GM23338 (cell line): ENCODE data around the gene FKBP2. TPM values are rescaled to one million over a fixed set of nuclear protein-coding genes. Genes with fewer than 3 reads are reported as not detected.

Experiments
- ATAC-seq: fragments of 200-7000 bp; cut with Tn5 transposase; 3 replicates; pipeline ENCODE4 v1.9.1; 2020
- DNase-seq: peaks from one replicate; pipeline ENCODE4 v3.0.0-alpha.2; 2015; ENCODE audit warnings: low spot score
- H2AFZ ChIP-seq: fragments of 200-600 bp; sonication (generic); 2 replicates; pipeline ENCODE4 v1.8.0; 2016; ENCODE audit warnings: antibody characterized with exemption, mild to moderate bottlenecking, moderate library complexity
- H3F3A ChIP-seq: fragments of 200-600 bp; sonication (generic); replicated peaks from 2 replicates; pipeline ENCODE4 v1.8.0; 2017; ENCODE audit warnings: antibody characterized with exemption, mixed run types, low read depth
- H3K27ac ChIP-seq: fragments of 200-600 bp; sonication (generic); 2 replicates; pipeline ENCODE4 v1.6.1; 2016; ENCODE audit warnings: low read depth
- H3K27me3 ChIP-seq: fragments of 200-600 bp; sonication (generic); 2 replicates; pipeline ENCODE4 v1.8.0; 2016; ENCODE audit warnings: mild to moderate bottlenecking, mixed run types, moderate library complexity; ENCODE audit not compliant: insufficient read depth
- H3K36me3 ChIP-seq: fragments of 200-600 bp; sonication (generic); 2 replicates; pipeline ENCODE4 v1.8.0; 2016; ENCODE audit warnings: mild to moderate bottlenecking; ENCODE audit not compliant: insufficient read depth
- H3K4me1 ChIP-seq: fragments of 200-600 bp; sonication (generic); 2 replicates; pipeline ENCODE4 v1.8.0; 2016; ENCODE audit warnings: mild to moderate bottlenecking, moderate library complexity; ENCODE audit not compliant: insufficient read depth
- H3K4me2 ChIP-seq: fragments of 200-600 bp; sonication (generic); 2 replicates; pipeline ENCODE4 v1.7.1; 2017; ENCODE audit warnings: mixed run types
- H3K4me3 ChIP-seq: fragments of 200-600 bp; sonication (generic); 2 replicates; pipeline ENCODE4 v1.6.1; 2016; ENCODE audit warnings: mixed run types
- H3K79me2 ChIP-seq: fragments of 200-600 bp; sonication (generic); replicated peaks from 2 replicates; pipeline ENCODE4 v1.8.0; 2017; ENCODE audit warnings: mild to moderate bottlenecking; ENCODE audit not compliant: insufficient read depth
- H3K9me2 ChIP-seq: fragments of 200-600 bp; sonication (generic); 2 replicates; pipeline ENCODE4 v1.8.0; 2017; ENCODE audit not compliant: insufficient read depth
- H4K20me1 ChIP-seq: fragments of 200-600 bp; sonication (generic); replicated peaks from 2 replicates; pipeline ENCODE4 v1.8.0; 2017; ENCODE audit warnings: mild to moderate bottlenecking; ENCODE audit not compliant: insufficient read depth
- H3K27ac Mint-ChIP-seq: 2 replicates; pipeline ENCODE4 v1.8.0; 2020; ENCODE audit warnings: inconsistent platforms, mild to moderate bottlenecking, moderate library complexity, mixed read lengths
- H3K27me3 Mint-ChIP-seq: 3 replicates; pipeline ENCODE4 v1.8.0; 2022; ENCODE audit warnings: low read depth, mild to moderate bottlenecking, moderate library complexity, mixed read lengths, inconsistent platforms; ENCODE audit not compliant: insufficient read depth, poor library complexity
- H3K36me3 Mint-ChIP-seq: 3 replicates; pipeline ENCODE4 v1.8.0; 2021; ENCODE audit warnings: low read depth, mild to moderate bottlenecking, inconsistent platforms, moderate library complexity, mixed read lengths
- H3K4me1 Mint-ChIP-seq: 3 replicates; pipeline ENCODE4 v1.8.0; 2020; ENCODE audit warnings: mild to moderate bottlenecking, inconsistent platforms, mixed read lengths
- H3K4me3 Mint-ChIP-seq: 3 replicates; pipeline ENCODE4 v1.8.0; 2021; ENCODE audit warnings: moderate library complexity, mild to moderate bottlenecking, inconsistent platforms, mixed read lengths
- H3K9me3 Mint-ChIP-seq: 3 replicates; pipeline ENCODE4 v1.8.0; 2020; ENCODE audit warnings: moderate library complexity, mild to moderate bottlenecking, inconsistent platforms, mixed read lengths
- CREB1 ChIP-seq: fragments of 250-450 bp; sonication (Bioruptor Pico); IDR thresholded peaks from 2 replicates; pipeline ENCODE4 v1.5.0; 2020; ENCODE audit warnings: low read depth, mild to moderate bottlenecking, moderate library complexity
- CTCF ChIP-seq, 2 experiments: fragments of 200-600 bp in 1 of 2; sonication (generic) in 1 of 2; conservative IDR thresholded peaks; 2 replicates each; pipeline versions ENCODE4 v1.5.1 to v1.6.1; 2016 to 2017; ENCODE audit warnings: antibody characterized with exemption in 2 of 2, low read depth in 2 of 2, mild to moderate bottlenecking in 2 of 2, moderate library complexity in 1 of 2
- EZH2phosphoT487 ChIP-seq: fragments of 200-600 bp; sonication (generic); IDR thresholded peaks from one replicate; pipeline ENCODE4 v1.8.1; 2018; ENCODE audit warnings: antibody characterized with exemption; ENCODE audit not compliant: unreplicated experiment
- NANOG ChIP-seq: IDR thresholded peaks from 2 replicates; pipeline ENCODE4 v1.6.1; 2016; ENCODE audit warnings: antibody characterized with exemption, borderline replicate concordance
- REST ChIP-seq: IDR thresholded peaks from one replicate; pipeline ENCODE4 v1.6.1; 2018; ENCODE audit warnings: antibody characterized with exemption; ENCODE audit not compliant: unreplicated experiment
- STAT1 ChIP-seq: IDR thresholded peaks from one replicate; pipeline ENCODE4 v1.6.1; 2016; ENCODE audit warnings: antibody characterized with exemption; ENCODE audit not compliant: unreplicated experiment
- ZNF114 ChIP-seq: fragments of 250-450 bp; sonication (Bioruptor Pico); IDR thresholded peaks from 2 replicates; pipeline ENCODE4 v1.5.0; 2020; ENCODE audit warnings: mild to moderate bottlenecking, moderate library complexity
- ZNF331 ChIP-seq: fragments of 250-450 bp; sonication (Bioruptor Pico); IDR thresholded peaks from 2 replicates; pipeline ENCODE4 v1.5.0; 2020; ENCODE audit warnings: low read depth, mild to moderate bottlenecking, moderate library complexity
- polyA plus RNA-seq: library from polyadenylated mRNA; unstranded; fragments of >200 nt; fragmentation: Nextera tagmentation; extraction: Ambion mirVana; gene quantifications from 2 replicates; pipeline ENCODE4 v1.2.1, GENCODE V29; 2016
- total RNA-seq: library from RNA; depleted of rRNA; stranded (reverse); fragments of >200 nt; shearing (Covaris generic); gene quantifications from 2 replicates; pipeline ENCODE4 v1.2.3, GENCODE V29; 2014

Gene FKBP2
- total and polyA plus RNA-seq, 2 experiments from 2014 or later, result 31.4 to 201 TPM

DNA sequence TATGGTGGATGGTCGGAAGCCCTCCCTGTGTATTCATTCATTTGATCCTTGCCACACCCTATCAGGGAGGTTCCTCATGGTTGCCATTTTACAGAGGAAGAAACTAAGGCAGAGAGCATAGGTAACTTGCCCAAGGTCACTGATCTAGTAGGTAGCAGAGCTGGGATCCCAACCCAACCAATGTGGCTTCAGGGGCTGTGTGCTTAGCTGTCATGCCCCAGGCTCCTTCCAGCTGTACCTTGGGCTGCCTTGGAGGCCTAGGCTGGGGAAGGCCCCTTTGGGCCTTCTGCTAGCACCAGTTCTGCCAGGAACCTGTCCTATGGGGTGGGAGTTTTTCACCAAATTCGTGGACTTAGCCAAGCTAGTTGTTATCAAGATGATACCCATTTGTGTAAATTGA, 34.9 kb downstream of the FKBP2 start:
- no peaks in the 10 kb centered on the region; the same call in 1 of the 3 replicates for H3K36me3 Mint-ChIP-seq
- H3K4me2 ChIP-seq, result no peak overlapping the region
- H3K27ac ChIP-seq, result no peak overlapping the region
- H3F3A ChIP-seq, result peaks cover 8% of the 10 kb centered on the region; the same call in 1 of the 2 replicates
- H3K9me2 ChIP-seq, result no peaks in the 10 kb centered on the region
- peaks cover 10% of the 10 kb centered on the region for H3K27me3 Mint-ChIP-seq
- DNase-seq, result no peak
- H3K27me3 ChIP-seq, result no peaks in the 10 kb centered on the region
- peaks cover 12% of the 10 kb centered on the region; the same call in 2 of the 3 replicates for H3K4me1 Mint-ChIP-seq
- no peaks in the 10 kb centered on the region; the same call in 2 of the 3 replicates for H3K9me3 Mint-ChIP-seq
- H2AFZ ChIP-seq, result no peak overlapping the region
- no peaks in the 10 kb centered on the region for H3K79me2 ChIP-seq
- no peak overlapping the region for H3K27ac Mint-ChIP-seq
- no peak overlapping the region for H3K4me3 Mint-ChIP-seq
- no peaks in the 10 kb centered on the region for H3K36me3 ChIP-seq
- H4K20me1 ChIP-seq, result no peaks in the 10 kb centered on the region; the same call in 1 of the 2 replicates
- H3K4me3 ChIP-seq, result no peak overlapping the region
- peaks cover 3% of the 10 kb centered on the region; the same call in 1 of the 2 replicates for H3K4me1 ChIP-seq
- TF ChIP-seq NANOG, result no peak
- no peak for ATAC-seq

- TF ChIP-seq STAT1, result no peak
- Mint-ChIP-seq H3K27ac (no peak overlapping the region), H3K9me3 (no peaks in the 10 kb centered on the region), H3K27me3 (peaks cover 7% of the 10 kb centered on the region), H3K4me1 (peaks cover 10% of the 10 kb centered on the region; the same call in 2 of the 3 replicates), H3K4me3 (no peak overlapping the region), H3K36me3 (peaks cover 7% of the 10 kb centered on the region)
- no peaks in the 10 kb centered on the region; the same call in 1 of the 2 replicates for H4K20me1 ChIP-seq
- H3K79me2 ChIP-seq, result no peaks in the 10 kb centered on the region
- H3K4me3 ChIP-seq, result no peak overlapping the region
- no peaks in the 10 kb centered on the region for H3K27me3 ChIP-seq
- H3K36me3 ChIP-seq, result no peaks in the 10 kb centered on the region
- DNase-seq (no peak), ATAC-seq (no peak)
- H3K4me1 ChIP-seq, result peaks cover 2% of the 10 kb centered on the region; the same call in 1 of the 2 replicates
- H3K4me2 ChIP-seq, result no peak overlapping the region
- no peaks in the 10 kb centered on the region for H3K9me2 ChIP-seq
- no peak overlapping the region for H2AFZ ChIP-seq
- H3F3A ChIP-seq, result peaks cover 5% of the 10 kb centered on the region; the same call in 1 of the 2 replicates
- no peak overlapping the region for H3K27ac ChIP-seq
Observed at GRCh38 chr11:64276653-64277431, 35.9 kb downstream of the FKBP2 start.

DNA sequence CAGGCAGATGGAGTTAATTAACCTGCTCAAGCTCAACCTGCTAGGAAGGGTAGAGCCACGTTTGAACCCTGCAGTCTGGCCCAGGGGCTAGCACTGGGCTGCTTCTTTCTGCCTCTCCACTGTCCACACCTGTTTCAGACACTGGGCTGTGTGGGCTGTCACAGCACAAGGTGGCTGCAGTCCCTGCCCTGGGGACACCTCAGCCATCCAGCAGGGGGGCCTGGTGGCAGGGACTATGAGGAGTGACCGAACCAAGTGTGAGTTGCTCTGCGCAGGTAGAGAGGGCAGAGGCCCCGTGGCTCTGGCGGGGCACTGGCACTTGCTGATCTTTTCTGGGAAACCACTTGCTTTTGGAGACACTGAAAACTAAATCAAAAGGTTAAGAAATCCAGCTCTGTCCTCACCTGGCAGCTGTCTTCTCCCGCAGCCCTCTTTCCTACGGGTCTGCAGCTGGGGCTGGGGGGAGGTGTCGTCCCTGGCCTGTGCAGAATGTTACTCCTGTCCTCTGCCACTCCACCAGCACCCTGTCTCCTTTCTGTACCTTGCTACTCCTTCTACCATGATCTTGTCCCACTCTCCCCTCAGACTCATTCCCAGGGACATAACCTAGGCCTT, 37.8 kb downstream of the FKBP2 start:
- no peaks in the 10 kb centered on the region for H3K27me3 ChIP-seq
- H3K9me3 Mint-ChIP-seq, result no peaks in the 10 kb centered on the region
- H3K79me2 ChIP-seq, result no peaks in the 10 kb centered on the region
- DNase-seq (no peak), ATAC-seq (no peak)
- peaks cover 7% of the 10 kb centered on the region for H3K27me3 Mint-ChIP-seq
- H3F3A ChIP-seq, result no peaks in the 10 kb centered on the region
- H2AFZ ChIP-seq, result no peak overlapping the region
- no peak overlapping the region for H3K4me3 ChIP-seq
- H3K36me3 ChIP-seq, result no peaks in the 10 kb centered on the region
- no peak overlapping the region for H3K27ac Mint-ChIP-seq
- peaks cover 10% of the 10 kb centered on the region for H3K36me3 Mint-ChIP-seq
- peaks cover 1% of the 10 kb centered on the region for H3K4me1 ChIP-seq
- no peaks in the 10 kb centered on the region for H3K9me2 ChIP-seq
- no peak overlapping the region for H3K4me3 Mint-ChIP-seq
- no peaks in the 10 kb centered on the region; the same call in 1 of the 2 replicates for H4K20me1 ChIP-seq
- peaks cover 4% of the 10 kb centered on the region; the same call in 2 of the 3 replicates for H3K4me1 Mint-ChIP-seq
- no peak overlapping the region for H3K4me2 ChIP-seq
- no peak overlapping the region for H3K27ac ChIP-seq
- TF ChIP-seq ZNF114 (CRISPR knock-in tag) (no peak), NANOG (no peak), REST (no peak), ZNF331 (CRISPR knock-in tag) (no peak), CTCF (conservative IDR thresholded peaks at IDR 0.05; ENCODE audit: low read depth in 2 of 2) (no peak), CREB1 (CRISPR knock-in tag) (no peak), EZH2phosphoT487 (no peak)
